ENCODE results near the gene SLC22A17.
"Not testable (repeated sequence)": the region's sequence is repeated elsewhere in the genome, so short reads cannot be mapped to it uniquely, and the experiment has no call there.

Gene SLC22A17

GRCh38 chr14:23339506-23340268 lies 13.0 kb downstream of the SLC22A17 start:
- no peak for DNase-seq (ENCODE audit: low spot score)

GRCh38 chr14:23335623-23336022 lies 17.1 kb downstream of the SLC22A17 start:
- no peak for DNase-seq (ENCODE audit: low spot score)

GRCh38 chr14:23327947-23328744 lies 24.5 kb downstream of the SLC22A17 start:
- peak; percentile 84 for DNase-seq (ENCODE audit: low spot score)

GRCh38 chr14:23326491-23327332 lies 26.0 kb downstream of the SLC22A17 start:
- DNase-seq (ENCODE audit: low spot score), result no peak

GRCh38 chr14:23325746-23326145 lies 26.9 kb downstream of the SLC22A17 start:
- DNase-seq (ENCODE audit: low spot score), result not testable (repeated sequence)

- no peak for DNase-seq (ENCODE audit: low spot score)
These were observed 27.7 kb downstream of the SLC22A17 start for GRCh38 chr14:23324993-23325392.

- no peak for DNase-seq (ENCODE audit: low spot score)
These were observed 28.2 kb downstream of the SLC22A17 start for GRCh38 chr14:23324455-23324846.

- DNase-seq (ENCODE audit: low spot score), result no peak
These were observed 28.7 kb downstream of the SLC22A17 start for GRCh38 chr14:23323838-23324454.

GRCh38 chr14:23322568-23323517 lies 29.8 kb downstream of the SLC22A17 start:
- DNase-seq (ENCODE audit: low spot score), result no peak

- peak; percentile 63 for DNase-seq (ENCODE audit: low spot score)
These were observed 30.8 kb downstream of the SLC22A17 start for GRCh38 chr14:23321572-23322547.

- DNase-seq (ENCODE audit: low spot score), result peak; percentile 100
These were observed 31.8 kb downstream of the SLC22A17 start, which contains the start of gene PABPN1 for GRCh38 chr14:23320584-23321571. PABPN1 (plus strand) TSS chr14:23321457; CDS start chr14:23321470, 13 bp downstream.

GRCh38 chr14:23319746-23320583 lies 32.7 kb downstream of the SLC22A17 start:
- DNase-seq (ENCODE audit: low spot score), result no peak

GRCh38 chr14:23316300-23316699 lies 36.4 kb downstream of the SLC22A17 start:
- DNase-seq (ENCODE audit: low spot score), result no peak

- DNase-seq (ENCODE audit: low spot score), result no peak
These were observed 42.1 kb downstream of the SLC22A17 start for GRCh38 chr14:23310546-23310945.

- no peak for DNase-seq (ENCODE audit: low spot score)
These were observed 43.8 kb downstream of the SLC22A17 start for GRCh38 chr14:23308721-23309445.
